GM12878 (cell line): ENCODE data around the gene DENND1A. TPM values are rescaled to one million over a fixed set of nuclear protein-coding genes. Genes with fewer than 3 reads are reported as not detected.

Source experiments
- BACH1 ChIP-seq: fragments of 450-650 bp; IDR thresholded peaks from 2 replicates; pipeline ENCODE4 v1.6.1; 2017; ENCODE audit warnings: mild to moderate bottlenecking, borderline replicate concordance
- BRCA1 ChIP-seq: IDR thresholded peaks from 2 replicates; pipeline ENCODE4 v1.6.1; 2011; ENCODE audit warnings: low read depth, low read length, improper control_type of control experiment
- HDAC6 ChIP-seq: fragments of 200-600 bp; sonication (generic); IDR thresholded peaks from one replicate; pipeline ENCODE4 v1.8.0; 2017; ENCODE audit warnings: antibody characterized with exemption; ENCODE audit not compliant: unreplicated experiment
- HDGF ChIP-seq: fragments of 450-650 bp; IDR thresholded peaks from 2 replicates; pipeline ENCODE4 v1.6.1; 2016; ENCODE audit warnings: antibody characterized with exemption
- IRF4 ChIP-seq: IDR thresholded peaks from 2 replicates; pipeline ENCODE4 v1.6.1; 2011; ENCODE audit warnings: low read depth, low read length
- MYB ChIP-seq: fragments of 150-350 bp; IDR thresholded peaks from 2 replicates; pipeline ENCODE4 v1.6.1; 2014; ENCODE audit warnings: mild to moderate bottlenecking, low read depth, low read length, borderline replicate concordance
- NR2C1 ChIP-seq: fragments of 450-650 bp; IDR thresholded peaks from 2 replicates; pipeline ENCODE4 v1.6.1; 2017; ENCODE audit warnings: antibody characterized with exemption, mild to moderate bottlenecking, moderate library complexity
- PAX5 ChIP-seq: IDR thresholded peaks from 2 replicates; pipeline ENCODE4 v1.6.1; 2011; ENCODE audit warnings: low read depth, low read length, borderline replicate concordance
- POU2F2 ChIP-seq: IDR thresholded peaks from 3 replicates; pipeline ENCODE4 v1.6.1; 2011; ENCODE audit warnings: low read depth, mild to moderate bottlenecking, low read length, borderline replicate concordance
- RAD21 ChIP-seq: IDR thresholded peaks from 2 replicates; pipeline ENCODE4 v1.6.1; 2011; ENCODE audit warnings: mild to moderate bottlenecking, low read depth, low read length, moderate library complexity; ENCODE audit not compliant: insufficient read depth
- SMARCA5 ChIP-seq: fragments of 450-650 bp; IDR thresholded peaks from 2 replicates; pipeline ENCODE4 v1.6.1; 2017; ENCODE audit warnings: mild to moderate bottlenecking
- TARDBP ChIP-seq: IDR thresholded peaks from 2 replicates; pipeline ENCODE4 v1.6.1; 2016; ENCODE audit warnings: borderline replicate concordance
- TCF12 ChIP-seq: IDR thresholded peaks from 2 replicates; pipeline ENCODE4 v1.6.1; 2011; ENCODE audit warnings: low read depth, mild to moderate bottlenecking, low read length
- YBX1 ChIP-seq: fragments of 450-650 bp; IDR thresholded peaks from 2 replicates; pipeline ENCODE4 v1.6.1; 2016; ENCODE audit warnings: antibody characterized with exemption
- YY1 ChIP-seq: IDR thresholded peaks from 2 replicates; pipeline ENCODE4 v1.6.1; 2011; ENCODE audit warnings: low read depth, mild to moderate bottlenecking, low read length
- ZNF384 ChIP-seq: IDR thresholded peaks from 2 replicates; pipeline ENCODE4 v1.6.1; 2012; ENCODE audit warnings: low read depth, mild to moderate bottlenecking, low read length, improper control_type of control experiment, borderline replicate concordance
- polyA plus RNA-seq, 11 experiments: library from polyadenylated mRNA; depleted of rRNA in 4 of 11; unstranded in 6 of 11; stranded (reverse) in 5 of 11; fragments of >200 nt; fragmentation: Nextera tagmentation in 4 of 11; fragmentation: Illumina TruSeq in 1 of 11; extraction: Ambion mirVana in 4 of 11; extraction: Trizol in 1 of 11; gene quantifications; 1 replicate in 1 of 11; 2 replicates in 10 of 11; pipeline versions ENCODE4 v1.2.1 to v1.2.3, GENCODE V29; 2011 to 2016; ENCODE audit warnings: inconsistent platforms in 2 of 11, missing spikeins in 2 of 11, low read depth in 1 of 11
- total RNA-seq, 4 experiments: library from RNA; depleted of rRNA in 3 of 4; stranded (reverse); fragments of >200 nt in 3 of 4; fragmentation: Illumina TruSeq in 1 of 4; extraction: Trizol in 1 of 4; gene quantifications; 2 replicates each; pipeline versions ENCODE4 v1.2.1 to v1.2.3, GENCODE V29; 2013 to 2021
- TF ChIP-seq, protein P1 (sequence below): fragments of 450-650 bp; IDR thresholded peaks from 2 replicates; pipeline ENCODE4 v1.6.1; 2017; ENCODE audit warnings: mild to moderate bottlenecking, moderate library complexity
- TF ChIP-seq, protein P2 (sequence below): fragments of 450-650 bp; formaldehyde crosslinking; IDR thresholded peaks from 2 replicates; pipeline ENCODE4 v1.5.0; 2022; ENCODE audit warnings: mild to moderate bottlenecking, missing genetic modification characterization
- TF ChIP-seq, protein P3 (sequence below): IDR thresholded peaks from 2 replicates; pipeline ENCODE4 v1.6.1; 2011; ENCODE audit warnings: low read depth, low read length, improper control_type of control experiment, borderline replicate concordance

The DENND1A gene
- total and polyA plus RNA-seq, 10 of the 15 experiments (the other 5 are each of a cell fraction or from before 2014, with no cell fraction given): 14.1 to 48.6 (median 35.2) TPM

DNA sequence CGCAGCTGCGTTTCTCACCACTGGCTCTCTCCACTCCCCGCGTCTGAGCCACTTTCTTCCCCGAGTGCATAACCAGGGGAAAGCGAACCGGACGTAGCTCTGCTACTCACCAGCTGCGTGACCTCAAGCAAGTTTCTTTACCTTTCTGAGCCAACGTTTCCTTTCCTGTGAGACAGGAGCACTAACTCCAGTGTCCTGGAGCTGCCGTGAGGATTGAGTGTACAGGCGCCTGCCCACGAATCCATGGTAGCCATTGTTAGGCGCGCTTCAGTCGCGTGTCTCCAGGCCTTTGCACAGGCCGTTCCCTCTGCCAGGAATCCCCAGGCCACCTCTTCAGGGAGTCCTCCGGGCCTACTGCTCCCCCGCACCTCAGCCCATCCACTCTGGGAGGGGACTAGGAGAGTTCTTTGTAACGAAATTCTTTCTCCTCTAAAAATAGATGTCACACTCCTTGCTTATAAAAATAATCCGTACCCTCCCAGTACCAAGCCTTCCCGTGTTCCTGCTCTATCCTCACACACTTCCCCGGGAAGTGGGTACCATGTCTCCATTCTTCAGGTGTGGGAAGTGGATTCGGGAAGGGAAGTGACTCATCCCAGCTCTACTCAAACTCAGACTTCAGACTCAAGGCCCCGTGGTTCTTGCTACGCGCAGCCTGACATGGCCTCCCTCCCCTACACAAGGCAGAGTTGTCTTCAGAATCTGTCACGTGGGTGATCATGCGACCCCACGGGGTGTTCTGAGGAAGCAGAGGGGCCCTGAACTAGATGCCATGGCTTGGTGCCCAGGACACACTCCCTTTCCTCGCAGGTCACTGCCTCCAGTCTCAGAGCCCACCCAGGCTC, 590.0 kb downstream of the DENND1A start (continued):
- TF ChIP-seq, protein P1, sequence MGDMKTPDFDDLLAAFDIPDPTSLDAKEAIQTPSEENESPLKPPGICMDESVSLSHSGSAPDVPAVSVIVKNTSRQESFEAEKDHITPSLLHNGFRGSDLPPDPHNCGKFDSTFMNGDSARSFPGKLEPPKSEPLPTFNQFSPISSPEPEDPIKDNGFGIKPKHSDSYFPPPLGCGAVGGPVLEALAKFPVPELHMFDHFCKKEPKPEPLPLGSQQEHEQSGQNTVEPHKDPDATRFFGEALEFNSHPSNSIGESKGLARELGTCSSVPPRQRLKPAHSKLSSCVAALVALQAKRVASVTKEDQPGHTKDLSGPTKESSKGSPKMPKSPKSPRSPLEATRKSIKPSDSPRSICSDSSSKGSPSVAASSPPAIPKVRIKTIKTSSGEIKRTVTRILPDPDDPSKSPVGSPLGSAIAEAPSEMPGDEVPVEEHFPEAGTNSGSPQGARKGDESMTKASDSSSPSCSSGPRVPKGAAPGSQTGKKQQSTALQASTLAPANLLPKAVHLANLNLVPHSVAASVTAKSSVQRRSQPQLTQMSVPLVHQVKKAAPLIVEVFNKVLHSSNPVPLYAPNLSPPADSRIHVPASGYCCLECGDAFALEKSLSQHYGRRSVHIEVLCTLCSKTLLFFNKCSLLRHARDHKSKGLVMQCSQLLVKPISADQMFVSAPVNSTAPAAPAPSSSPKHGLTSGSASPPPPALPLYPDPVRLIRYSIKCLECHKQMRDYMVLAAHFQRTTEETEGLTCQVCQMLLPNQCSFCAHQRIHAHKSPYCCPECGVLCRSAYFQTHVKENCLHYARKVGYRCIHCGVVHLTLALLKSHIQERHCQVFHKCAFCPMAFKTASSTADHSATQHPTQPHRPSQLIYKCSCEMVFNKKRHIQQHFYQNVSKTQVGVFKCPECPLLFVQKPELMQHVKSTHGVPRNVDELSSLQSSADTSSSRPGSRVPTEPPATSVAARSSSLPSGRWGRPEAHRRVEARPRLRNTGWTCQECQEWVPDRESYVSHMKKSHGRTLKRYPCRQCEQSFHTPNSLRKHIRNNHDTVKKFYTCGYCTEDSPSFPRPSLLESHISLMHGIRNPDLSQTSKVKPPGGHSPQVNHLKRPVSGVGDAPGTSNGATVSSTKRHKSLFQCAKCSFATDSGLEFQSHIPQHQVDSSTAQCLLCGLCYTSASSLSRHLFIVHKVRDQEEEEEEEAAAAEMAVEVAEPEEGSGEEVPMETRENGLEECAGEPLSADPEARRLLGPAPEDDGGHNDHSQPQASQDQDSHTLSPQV: 0 out of 2 replicates have a peak, but pooled peaks have one; percentile 2
- TF ChIP-seq BACH1: no peak; the same call in 1 of the 2 replicates
- TF ChIP-seq HDAC6: no peak
- no peak for TF ChIP-seq PAX5
- TF ChIP-seq MYB: no peak
- no peak for TF ChIP-seq NR2C1
- TF ChIP-seq TCF12: peak; percentile 92
- peak; percentile 57 for TF ChIP-seq SMARCA5
- TF ChIP-seq, protein P2, sequence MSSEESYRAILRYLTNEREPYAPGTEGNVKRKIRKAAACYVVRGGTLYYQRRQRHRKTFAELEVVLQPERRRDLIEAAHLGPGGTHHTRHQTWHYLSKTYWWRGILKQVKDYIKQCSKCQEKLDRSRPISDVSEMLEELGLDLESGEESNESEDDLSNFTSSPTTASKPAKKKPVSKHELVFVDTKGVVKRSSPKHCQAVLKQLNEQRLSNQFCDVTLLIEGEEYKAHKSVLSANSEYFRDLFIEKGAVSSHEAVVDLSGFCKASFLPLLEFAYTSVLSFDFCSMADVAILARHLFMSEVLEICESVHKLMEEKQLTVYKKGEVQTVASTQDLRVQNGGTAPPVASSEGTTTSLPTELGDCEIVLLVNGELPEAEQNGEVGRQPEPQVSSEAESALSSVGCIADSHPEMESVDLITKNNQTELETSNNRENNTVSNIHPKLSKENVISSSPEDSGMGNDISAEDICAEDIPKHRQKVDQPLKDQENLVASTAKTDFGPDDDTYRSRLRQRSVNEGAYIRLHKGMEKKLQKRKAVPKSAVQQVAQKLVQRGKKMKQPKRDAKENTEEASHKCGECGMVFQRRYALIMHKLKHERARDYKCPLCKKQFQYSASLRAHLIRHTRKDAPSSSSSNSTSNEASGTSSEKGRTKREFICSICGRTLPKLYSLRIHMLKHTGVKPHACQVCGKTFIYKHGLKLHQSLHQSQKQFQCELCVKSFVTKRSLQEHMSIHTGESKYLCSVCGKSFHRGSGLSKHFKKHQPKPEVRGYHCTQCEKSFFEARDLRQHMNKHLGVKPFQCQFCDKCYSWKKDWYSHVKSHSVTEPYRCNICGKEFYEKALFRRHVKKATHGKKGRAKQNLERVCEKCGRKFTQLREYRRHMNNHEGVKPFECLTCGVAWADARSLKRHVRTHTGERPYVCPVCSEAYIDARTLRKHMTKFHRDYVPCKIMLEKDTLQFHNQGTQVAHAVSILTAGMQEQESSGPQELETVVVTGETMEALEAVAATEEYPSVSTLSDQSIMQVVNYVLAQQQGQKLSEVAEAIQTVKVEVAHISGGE (CRISPR knock-in tag): no peak
- TF ChIP-seq RAD21: no peak
- TF ChIP-seq, protein P3, sequence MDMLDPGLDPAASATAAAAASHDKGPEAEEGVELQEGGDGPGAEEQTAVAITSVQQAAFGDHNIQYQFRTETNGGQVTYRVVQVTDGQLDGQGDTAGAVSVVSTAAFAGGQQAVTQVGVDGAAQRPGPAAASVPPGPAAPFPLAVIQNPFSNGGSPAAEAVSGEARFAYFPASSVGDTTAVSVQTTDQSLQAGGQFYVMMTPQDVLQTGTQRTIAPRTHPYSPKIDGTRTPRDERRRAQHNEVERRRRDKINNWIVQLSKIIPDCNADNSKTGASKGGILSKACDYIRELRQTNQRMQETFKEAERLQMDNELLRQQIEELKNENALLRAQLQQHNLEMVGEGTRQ: peak; percentile 80
- TF ChIP-seq BRCA1: no peak
- no peak; the same call in 2 of the 3 replicates for TF ChIP-seq POU2F2
- TF ChIP-seq YBX1: no peak
- no peak; the same call in 1 of the 2 replicates for TF ChIP-seq TARDBP
- no peak for TF ChIP-seq ZNF384
- peak; percentile 76; the same call in 1 of the 2 replicates for TF ChIP-seq HDGF
- peak; percentile 77 for TF ChIP-seq YY1
- peak; percentile 59; the same call in 1 of the 2 replicates for TF ChIP-seq IRF4
